ENCODE data around the gene EVPL. TPM values are rescaled to one million over a fixed set of nuclear protein-coding genes. Genes with fewer than 3 reads are reported as not detected.
A peak's percentile ranks its signal among the peaks of the same experiment; 100 is the strongest.

The EVPL gene
- total and polyA plus RNA-seq, 2 of the 13 experiments (the other 11 are each of a cell fraction or from before 2014, with no cell fraction given): 2.1 to 8.2 TPM

GRCh38 chr17:76027159-76027839 lies at the start of gene EVPL (continued):
- TF ChIP-seq, protein P1, sequence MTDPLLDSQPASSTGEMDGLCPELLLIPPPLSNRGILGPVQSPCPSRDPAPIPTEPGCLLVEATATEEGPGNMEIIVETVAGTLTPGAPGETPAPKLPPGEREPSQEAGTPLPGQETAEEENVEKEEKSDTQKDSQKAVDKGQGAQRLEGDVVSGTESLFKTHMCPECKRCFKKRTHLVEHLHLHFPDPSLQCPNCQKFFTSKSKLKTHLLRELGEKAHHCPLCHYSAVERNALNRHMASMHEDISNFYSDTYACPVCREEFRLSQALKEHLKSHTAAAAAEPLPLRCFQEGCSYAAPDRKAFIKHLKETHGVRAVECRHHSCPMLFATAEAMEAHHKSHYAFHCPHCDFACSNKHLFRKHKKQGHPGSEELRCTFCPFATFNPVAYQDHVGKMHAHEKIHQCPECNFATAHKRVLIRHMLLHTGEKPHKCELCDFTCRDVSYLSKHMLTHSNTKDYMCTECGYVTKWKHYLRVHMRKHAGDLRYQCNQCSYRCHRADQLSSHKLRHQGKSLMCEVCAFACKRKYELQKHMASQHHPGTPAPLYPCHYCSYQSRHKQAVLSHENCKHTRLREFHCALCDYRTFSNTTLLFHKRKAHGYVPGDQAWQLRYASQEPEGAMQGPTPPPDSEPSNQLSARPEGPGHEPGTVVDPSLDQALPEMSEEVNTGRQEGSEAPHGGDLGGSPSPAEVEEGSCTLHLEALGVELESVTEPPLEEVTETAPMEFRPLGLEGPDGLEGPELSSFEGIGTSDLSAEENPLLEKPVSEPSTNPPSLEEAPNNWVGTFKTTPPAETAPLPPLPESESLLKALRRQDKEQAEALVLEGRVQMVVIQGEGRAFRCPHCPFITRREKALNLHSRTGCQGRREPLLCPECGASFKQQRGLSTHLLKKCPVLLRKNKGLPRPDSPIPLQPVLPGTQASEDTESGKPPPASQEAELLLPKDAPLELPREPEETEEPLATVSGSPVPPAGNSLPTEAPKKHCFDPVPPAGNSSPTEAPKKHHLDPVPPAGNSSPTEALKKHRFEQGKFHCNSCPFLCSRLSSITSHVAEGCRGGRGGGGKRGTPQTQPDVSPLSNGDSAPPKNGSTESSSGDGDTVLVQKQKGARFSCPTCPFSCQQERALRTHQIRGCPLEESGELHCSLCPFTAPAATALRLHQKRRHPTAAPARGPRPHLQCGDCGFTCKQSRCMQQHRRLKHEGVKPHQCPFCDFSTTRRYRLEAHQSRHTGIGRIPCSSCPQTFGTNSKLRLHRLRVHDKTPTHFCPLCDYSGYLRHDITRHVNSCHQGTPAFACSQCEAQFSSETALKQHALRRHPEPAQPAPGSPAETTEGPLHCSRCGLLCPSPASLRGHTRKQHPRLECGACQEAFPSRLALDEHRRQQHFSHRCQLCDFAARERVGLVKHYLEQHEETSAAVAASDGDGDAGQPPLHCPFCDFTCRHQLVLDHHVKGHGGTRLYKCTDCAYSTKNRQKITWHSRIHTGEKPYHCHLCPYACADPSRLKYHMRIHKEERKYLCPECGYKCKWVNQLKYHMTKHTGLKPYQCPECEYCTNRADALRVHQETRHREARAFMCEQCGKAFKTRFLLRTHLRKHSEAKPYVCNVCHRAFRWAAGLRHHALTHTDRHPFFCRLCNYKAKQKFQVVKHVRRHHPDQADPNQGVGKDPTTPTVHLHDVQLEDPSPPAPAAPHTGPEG (CRISPR knock-in tag; IDR thresholded peaks at IDR 0.05): 0 out of 2 replicates have a peak, but pooled peaks have one; percentile 63
- peak; percentile 53; the same call in 1 of the 2 replicates for TF ChIP-seq ZNF782 (CRISPR knock-in tag; IDR thresholded peaks at IDR 0.05; ENCODE audit: borderline replicate concordance)
- TF ChIP-seq, protein P2, sequence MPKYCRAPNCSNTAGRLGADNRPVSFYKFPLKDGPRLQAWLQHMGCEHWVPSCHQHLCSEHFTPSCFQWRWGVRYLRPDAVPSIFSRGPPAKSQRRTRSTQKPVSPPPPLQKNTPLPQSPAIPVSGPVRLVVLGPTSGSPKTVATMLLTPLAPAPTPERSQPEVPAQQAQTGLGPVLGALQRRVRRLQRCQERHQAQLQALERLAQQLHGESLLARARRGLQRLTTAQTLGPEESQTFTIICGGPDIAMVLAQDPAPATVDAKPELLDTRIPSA (CRISPR knock-in tag; IDR thresholded peaks at IDR 0.05; ENCODE audit: borderline replicate concordance): no peak
- peak; percentile 35; the same call in 1 of the 2 replicates for TF ChIP-seq ZNF501 (CRISPR knock-in tag; IDR thresholded peaks at IDR 0.05)
- TF ChIP-seq ZNF772 (CRISPR knock-in tag; IDR thresholded peaks at IDR 0.05): peak; percentile 61; the same call in 1 of the 2 replicates
- TF ChIP-seq SRF (IDR thresholded peaks at IDR 0.05; ENCODE audit: low read depth, low read length): no peak
- TF ChIP-seq RBFOX2 (IDR thresholded peaks at IDR 0.05; ENCODE audit: low read depth, low read length): peak; percentile 78
- TF ChIP-seq TEAD3 (CRISPR knock-in tag; optimal IDR thresholded peaks at IDR 0.05; ENCODE audit: borderline replicate concordance): peak; percentile 85
- 0 out of 2 replicates have a peak, but pooled peaks have one; percentile 31 for TF ChIP-seq LCORL (IDR thresholded peaks at IDR 0.05)
- TF ChIP-seq LCORL (CRISPR knock-in tag; IDR thresholded peaks at IDR 0.05): no peak; the same call in none of the 2 replicates
- TF ChIP-seq, protein P3, sequence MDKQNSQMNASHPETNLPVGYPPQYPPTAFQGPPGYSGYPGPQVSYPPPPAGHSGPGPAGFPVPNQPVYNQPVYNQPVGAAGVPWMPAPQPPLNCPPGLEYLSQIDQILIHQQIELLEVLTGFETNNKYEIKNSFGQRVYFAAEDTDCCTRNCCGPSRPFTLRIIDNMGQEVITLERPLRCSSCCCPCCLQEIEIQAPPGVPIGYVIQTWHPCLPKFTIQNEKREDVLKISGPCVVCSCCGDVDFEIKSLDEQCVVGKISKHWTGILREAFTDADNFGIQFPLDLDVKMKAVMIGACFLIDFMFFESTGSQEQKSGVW (CRISPR knock-in tag; IDR thresholded peaks at IDR 0.05; ENCODE audit: borderline replicate concordance): no peak
- no peak for TF ChIP-seq ZNF33A (CRISPR knock-in tag; IDR thresholded peaks at IDR 0.05; ENCODE audit: borderline replicate concordance)
- TF ChIP-seq, protein P4, sequence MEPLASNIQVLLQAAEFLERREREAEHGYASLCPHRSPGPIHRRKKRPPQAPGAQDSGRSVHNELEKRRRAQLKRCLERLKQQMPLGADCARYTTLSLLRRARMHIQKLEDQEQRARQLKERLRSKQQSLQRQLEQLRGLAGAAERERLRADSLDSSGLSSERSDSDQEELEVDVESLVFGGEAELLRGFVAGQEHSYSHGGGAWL (CRISPR knock-in tag; IDR thresholded peaks at IDR 0.05): peak; percentile 58; the same call in 1 of the 2 replicates
- peak; percentile 26 for TF ChIP-seq HNF4A (CRISPR knock-in tag; IDR thresholded peaks at IDR 0.05)

Measured in HepG2 (cell line).